ENCODE measurements around the gene DCTN4. TPM values are rescaled to one million over a fixed set of nuclear protein-coding genes. Genes with fewer than 3 reads are reported as not detected.
"Not testable (repeated sequence)": the region's sequence is repeated elsewhere in the genome, so short reads cannot be mapped to it uniquely, and the experiment has no call there.

Gene DCTN4
- total RNA-seq (10 to 100 TPM; 58.9 to 66.4 TPM), polyA plus RNA-seq (10 to 100 TPM; 17.3 to 21.3 TPM)
- long read RNA-seq, donor 1, full-length matches to known transcripts: 2 of 28 reads
- long read RNA-seq, donor 1, partial matches to known transcripts: 22 of 28 reads
- long read RNA-seq, donor 1, other reads (novel, unspliced or antisense): 4 of 28 reads
- long read RNA-seq, donor 2, full-length matches to known transcripts: 8 of 25 reads
- long read RNA-seq, donor 2, partial matches to known transcripts: 7 of 25 reads
- long read RNA-seq, donor 2, other reads (novel, unspliced or antisense): 10 of 25 reads

GRCh38 chr5:150758531-150759333, at the start of gene DCTN4:
TSS of gene DCTN4 (minus strand) at chr5:150759017. CDS start at chr5:150758993, 24 bp downstream.
- Histone ChIP-seq H3K4me1 (ENCODE audit: control insufficient read depth in 1 of 2, insufficient read depth in 2 of 2, low read length in 2 of 2) (peaks cover 0 to 3% of the 10 kb centered on the region in 2 donors), H3K27me3 (ENCODE audit: control insufficient read depth in 1 of 2, insufficient read depth in 2 of 2, low read length in 1 of 2) (no peaks in the 10 kb centered on the region), H3K9me3 (ENCODE audit: control insufficient read depth, low read length) (no peaks in the 10 kb centered on the region), H3K36me3 (ENCODE audit: control insufficient read depth in 1 of 2, insufficient read depth in 2 of 2, low read length in 1 of 2) (no peaks in the 10 kb centered on the region), H3K27ac (ENCODE audit: low read depth in 1 of 2, low read length in 2 of 2) (peak within 1 kb of the TSS; percentile 76 to 94), H3K4me3 (ENCODE audit: low read length in 2 of 2) (peak within 1 kb of the TSS; percentile 69 to 84)
- intact Hi-C loops (cut with DNase I): loop anchor here in 1 of 2 donors (1.0 to 2.0 kb wide), 2 partner anchors 20 to 57 kb away; partner anchors contain the start of genes RBM22 and SMIM3
- 1% methylated on average over 51 of the region's 51 CpGs for WGBS, 2 donors
- peak; percentile 98 to 99 for DNase-seq
- ATAC-seq (ENCODE audit: low FRiP score): peak; percentile 96

DNA sequence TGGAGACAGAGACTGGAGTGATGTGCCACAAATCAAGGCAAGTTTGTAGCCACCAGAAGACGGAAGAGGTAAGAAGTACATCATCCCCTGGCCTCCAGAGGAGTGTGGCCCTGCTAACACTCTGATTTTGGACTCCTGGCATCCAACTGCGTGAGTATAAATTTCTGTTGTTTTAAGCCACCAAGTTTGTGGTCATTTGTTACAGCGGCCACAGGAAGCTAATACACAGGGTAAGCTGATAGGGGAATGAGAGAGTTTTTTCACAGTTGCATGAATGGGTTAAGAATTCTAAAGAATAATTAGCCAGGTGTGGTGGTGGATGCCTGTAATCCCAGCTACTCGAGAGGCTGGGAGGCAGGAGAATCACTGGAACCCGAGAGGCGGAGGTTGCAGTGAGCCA, 45.6 kb upstream of the DCTN4 start:
- DNase-seq: no peak

DNA sequence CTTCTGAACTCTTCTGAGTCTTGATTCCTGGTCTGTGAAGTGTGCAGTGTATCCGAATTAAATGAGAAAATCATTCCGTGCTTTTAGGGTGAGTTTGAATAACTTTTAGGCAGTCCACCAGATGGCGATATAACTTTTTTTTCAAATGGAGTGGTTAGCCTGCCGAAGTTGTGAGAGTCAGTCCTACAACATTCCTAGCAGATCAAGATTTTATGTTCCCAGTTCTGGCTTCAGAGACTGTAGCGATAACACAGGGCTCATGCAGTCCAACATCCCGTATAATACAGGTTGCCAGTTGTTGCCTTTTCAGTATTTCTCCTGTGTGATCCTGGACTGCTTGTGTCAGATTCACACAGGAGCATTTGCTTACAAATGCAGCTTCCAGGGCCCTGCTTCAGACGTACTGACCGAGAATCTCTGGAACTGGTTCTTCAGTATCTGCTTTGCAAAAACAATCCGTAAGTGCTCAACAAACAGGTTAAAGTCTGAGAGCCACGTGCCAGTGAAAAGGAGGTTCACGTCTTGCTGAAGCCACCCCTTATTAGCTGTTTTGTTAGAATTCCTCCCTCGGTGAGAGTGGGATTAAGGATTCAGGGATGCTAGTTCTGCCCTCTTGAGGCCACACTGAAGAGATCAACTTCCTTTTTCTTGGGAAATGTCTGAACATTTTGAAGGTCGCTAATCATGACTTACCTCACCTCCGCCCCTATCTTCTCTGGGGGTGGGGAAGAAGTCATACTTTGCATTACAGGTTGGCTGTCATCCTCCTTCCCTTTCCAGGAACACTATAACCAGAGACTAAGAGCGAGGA, 42.5 kb upstream of the DCTN4 start:
- H3K4me3 ChIP-seq (ENCODE audit: low read length in 2 of 2): peak overlapping the region; percentile 8 to 48
- no peak for DNase-seq
- WGBS, 2 donors: 4% methylated on average over 15 of the region's 15 CpGs
- H3K4me1 ChIP-seq (ENCODE audit: control insufficient read depth in 1 of 2, insufficient read depth in 2 of 2, low read length in 2 of 2): no peaks in the 10 kb centered on the region
- H3K27ac ChIP-seq (ENCODE audit: low read depth in 1 of 2, low read length in 2 of 2): peak overlapping the region in 1 of 2 donors; percentile 44
- no peaks in the 10 kb centered on the region for H3K36me3 ChIP-seq (ENCODE audit: control insufficient read depth in 1 of 2, insufficient read depth in 2 of 2, low read length in 1 of 2)
- intact Hi-C loops (cut with DNase I): loop anchor here in 1 of 2 donors (5.0 kb wide), 1 partner anchor 46 kb away; the partner anchor contains the start of gene IRGM
- no peaks in the 10 kb centered on the region for H3K27me3 ChIP-seq (ENCODE audit: control insufficient read depth in 1 of 2, insufficient read depth in 2 of 2, low read length in 1 of 2)
- peak; percentile 89 for ATAC-seq (ENCODE audit: low FRiP score)
- no peaks in the 10 kb centered on the region for H3K9me3 ChIP-seq (ENCODE audit: control insufficient read depth, low read length)

More for the DNA sequence above, 45.6 kb upstream of the DCTN4 start:
- H3K9me3 ChIP-seq (ENCODE audit: control insufficient read depth, low read length): no peaks in the 10 kb centered on the region
- H3K27me3 ChIP-seq (ENCODE audit: control insufficient read depth in 1 of 2, insufficient read depth in 2 of 2, low read length in 1 of 2): no peaks in the 10 kb centered on the region
- H3K27ac ChIP-seq (ENCODE audit: low read depth in 1 of 2, low read length in 2 of 2): no peak overlapping the region
- WGBS, 2 donors: 92 to 93% methylated on average over 6 of the region's 6 CpGs
- ATAC-seq (ENCODE audit: low FRiP score): no peak
- intact Hi-C loops (cut with DNase I): loop anchor here in 1 of 2 donors (5.0 kb wide), 1 partner anchor 43 kb away; the partner anchor contains the start of gene IRGM
- no peak overlapping the region for H3K4me3 ChIP-seq (ENCODE audit: low read length in 2 of 2)
- H3K36me3 ChIP-seq (ENCODE audit: control insufficient read depth in 1 of 2, insufficient read depth in 2 of 2, low read length in 1 of 2): no peaks in the 10 kb centered on the region
- no peaks in the 10 kb centered on the region for H3K4me1 ChIP-seq (ENCODE audit: control insufficient read depth in 1 of 2, insufficient read depth in 2 of 2, low read length in 2 of 2)

- intact Hi-C loops (cut with DNase I): no loop called here
- no peak overlapping the region for H3K4me3 ChIP-seq (ENCODE audit: low read length in 2 of 2)
- no peaks in the 10 kb centered on the region for H3K27me3 ChIP-seq (ENCODE audit: control insufficient read depth in 1 of 2, insufficient read depth in 2 of 2, low read length in 1 of 2)
- peaks cover 0 to 9% of the 10 kb centered on the region in 2 donors for H3K36me3 ChIP-seq (ENCODE audit: control insufficient read depth in 1 of 2, insufficient read depth in 2 of 2, low read length in 1 of 2)
- no peak for ATAC-seq (ENCODE audit: low FRiP score)
- WGBS, 2 donors: 96 to 99% methylated on average over 2 of the region's 2 CpGs
- H3K4me1 ChIP-seq (ENCODE audit: control insufficient read depth in 1 of 2, insufficient read depth in 2 of 2, low read length in 2 of 2): no peaks in the 10 kb centered on the region
- no peak overlapping the region for H3K27ac ChIP-seq (ENCODE audit: low read depth in 1 of 2, low read length in 2 of 2)
- H3K9me3 ChIP-seq (ENCODE audit: control insufficient read depth, low read length): no peaks in the 10 kb centered on the region
- no peak for DNase-seq
Observed at GRCh38 chr5:150797384-150797783, 38.6 kb upstream of the DCTN4 start.

DNA sequence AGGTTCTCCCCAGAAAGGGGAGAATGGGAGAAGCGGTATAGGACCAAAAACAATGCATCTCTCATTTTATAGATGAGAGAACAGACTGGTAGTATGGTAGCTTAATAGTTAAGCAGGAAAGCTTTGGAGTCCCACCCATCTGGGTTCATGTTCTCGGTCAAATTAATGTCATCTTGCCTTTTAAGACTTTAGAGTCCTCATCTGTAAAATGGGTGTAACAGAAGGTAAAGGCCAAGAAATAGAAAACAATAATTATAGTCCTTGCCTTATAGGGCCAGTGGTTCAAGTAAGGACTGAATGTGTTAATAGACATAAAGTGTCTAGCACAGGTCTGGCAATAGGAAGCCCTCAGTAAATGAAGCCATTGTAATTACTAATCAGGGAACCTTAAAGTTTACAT, 36.1 kb upstream of the DCTN4 start:
- Histone ChIP-seq H3K4me1 (ENCODE audit: control insufficient read depth in 1 of 2, insufficient read depth in 2 of 2, low read length in 2 of 2) (peaks cover 0 to 7% of the 10 kb centered on the region in 2 donors), H3K27ac (ENCODE audit: low read depth in 1 of 2, low read length in 2 of 2) (no peak overlapping the region), H3K36me3 (ENCODE audit: control insufficient read depth in 1 of 2, insufficient read depth in 2 of 2, low read length in 1 of 2) (peaks cover 0 to 9% of the 10 kb centered on the region in 2 donors), H3K27me3 (ENCODE audit: control insufficient read depth in 1 of 2, insufficient read depth in 2 of 2, low read length in 1 of 2) (no peaks in the 10 kb centered on the region), H3K9me3 (ENCODE audit: control insufficient read depth, low read length) (no peaks in the 10 kb centered on the region), H3K4me3 (ENCODE audit: low read length in 2 of 2) (no peak overlapping the region)
- ATAC-seq (ENCODE audit: low FRiP score) (no peak), DNase-seq (no peak)
- intact Hi-C loops (cut with DNase I): no loop called here
- 88 to 96% methylated on average over 2 of the region's 2 CpGs for WGBS, 2 donors

- H3K4me1 ChIP-seq (ENCODE audit: control insufficient read depth in 1 of 2, insufficient read depth in 2 of 2, low read length in 2 of 2); H3K27me3 ChIP-seq (ENCODE audit: control insufficient read depth in 1 of 2, insufficient read depth in 2 of 2, low read length in 1 of 2); DNase-seq; H3K36me3 ChIP-seq (ENCODE audit: control insufficient read depth in 1 of 2, insufficient read depth in 2 of 2, low read length in 1 of 2); intact Hi-C loops (cut with DNase I); H3K4me3 ChIP-seq (ENCODE audit: low read length in 2 of 2); H3K27ac ChIP-seq (ENCODE audit: low read depth in 1 of 2, low read length in 2 of 2); H3K9me3 ChIP-seq (ENCODE audit: control insufficient read depth, low read length); ATAC-seq (ENCODE audit: low FRiP score): not testable (repeated sequence)
- 82 to 86% methylated on average over 2 of the region's 2 CpGs for WGBS, 2 donors
Observed at GRCh38 chr5:150793423-150793888, 34.6 kb upstream of the DCTN4 start.

DNA sequence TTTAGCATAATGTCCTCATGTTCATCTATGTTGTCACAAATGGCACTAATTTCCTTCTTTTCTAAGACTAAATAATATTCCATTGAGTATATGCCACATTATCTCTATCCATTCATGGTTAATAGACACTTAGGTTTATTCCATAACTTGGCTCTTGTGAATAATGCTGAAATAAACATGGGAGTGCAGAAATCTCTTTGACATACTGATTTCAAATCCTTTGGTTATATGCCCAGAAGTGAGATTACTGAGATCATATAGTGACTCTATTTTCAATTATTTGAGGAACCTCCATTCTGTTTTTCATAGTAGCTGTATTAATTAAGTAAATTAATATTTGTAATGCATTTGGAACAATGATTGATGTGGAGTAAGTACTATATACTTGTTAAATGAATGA, 32.7 kb upstream of the DCTN4 start:
- no peak overlapping the region for H3K27ac ChIP-seq (ENCODE audit: low read depth in 1 of 2, low read length in 2 of 2)
- DNase-seq (no peak), ATAC-seq (ENCODE audit: low FRiP score) (no peak)
- intact Hi-C loops (cut with DNase I): no loop called here
- H3K9me3 ChIP-seq (ENCODE audit: control insufficient read depth, low read length): no peaks in the 10 kb centered on the region
- no peaks in the 10 kb centered on the region for H3K27me3 ChIP-seq (ENCODE audit: control insufficient read depth in 1 of 2, insufficient read depth in 2 of 2, low read length in 1 of 2)
- peaks cover 0 to 9% of the 10 kb centered on the region in 2 donors for H3K36me3 ChIP-seq (ENCODE audit: control insufficient read depth in 1 of 2, insufficient read depth in 2 of 2, low read length in 1 of 2)
- peaks cover 4 to 7% of the 10 kb centered on the region in 2 donors for H3K4me1 ChIP-seq (ENCODE audit: control insufficient read depth in 1 of 2, insufficient read depth in 2 of 2, low read length in 2 of 2)
- H3K4me3 ChIP-seq (ENCODE audit: low read length in 2 of 2): no peak overlapping the region

- ATAC-seq (ENCODE audit: low FRiP score) (peak; percentile 74), DNase-seq (peak in 1 of 2 donors; percentile 66)
- H3K36me3 ChIP-seq (ENCODE audit: control insufficient read depth in 1 of 2, insufficient read depth in 2 of 2, low read length in 1 of 2): no peaks in the 10 kb centered on the region
- H3K27ac ChIP-seq (ENCODE audit: low read depth in 1 of 2, low read length in 2 of 2): peak overlapping the region in 1 of 2 donors; percentile 8
- H3K27me3 ChIP-seq (ENCODE audit: control insufficient read depth in 1 of 2, insufficient read depth in 2 of 2, low read length in 1 of 2): no peaks in the 10 kb centered on the region
- no peaks in the 10 kb centered on the region for H3K9me3 ChIP-seq (ENCODE audit: control insufficient read depth, low read length)
- no peak overlapping the region for H3K4me3 ChIP-seq (ENCODE audit: low read length in 2 of 2)
- intact Hi-C loops (cut with DNase I): no loop called here
- H3K4me1 ChIP-seq (ENCODE audit: control insufficient read depth in 1 of 2, insufficient read depth in 2 of 2, low read length in 2 of 2): peaks cover 4 to 7% of the 10 kb centered on the region in 2 donors
- 58 to 65% methylated on average over 7 of the region's 7 CpGs for WGBS, 2 donors
Observed at GRCh38 chr5:150789943-150790611, 31.3 kb upstream of the DCTN4 start.

Data from aorta (tissue), 5 donors.